ENCODE results near the gene JOSD1. TPM values are rescaled to one million over a fixed set of nuclear protein-coding genes. Genes with fewer than 3 reads are reported as not detected.

The JOSD1 gene
- polyA plus RNA-seq, 3 donors = 7.1 to 83.5 (median 7.2) TPM

- Histone ChIP-seq H3K4me2 (replicated peaks; ENCODE audit: extremely low read depth, low read length, poor library complexity, severe bottlenecking) (no peak overlapping the region), H3K27me3 (ENCODE audit: control insufficient read depth in 2 of 2, insufficient read depth in 2 of 2, low read length in 2 of 2) (no peaks in the 10 kb centered on the region), H3K9ac (ENCODE audit: insufficient read depth, low read length, poor library complexity, severe bottlenecking) (no peak overlapping the region), H3K36me3 (replicated peaks in 1 of 2; ENCODE audit: control insufficient read depth in 1 of 2, insufficient read depth in 2 of 2, low read length in 2 of 2) (no peaks in the 10 kb centered on the region), H3K9me3 (replicated peaks in 1 of 2; ENCODE audit: control insufficient read depth in 1 of 2, insufficient read depth in 1 of 2, low read length in 2 of 2) (no peaks in the 10 kb centered on the region), H3K4me1 (ENCODE audit: control insufficient read depth in 1 of 2, insufficient read depth in 2 of 2, low read length in 2 of 2) (no peaks in the 10 kb centered on the region), H3K4me3 (replicated peaks in 1 of 3; ENCODE audit: low read depth in 2 of 3, low read length in 3 of 3) (no peak overlapping the region), H3K79me2 (ENCODE audit: insufficient read depth, low read length) (no peaks in the 10 kb centered on the region), H4K20me1 (ENCODE audit: insufficient read depth, low read length) (no peaks in the 10 kb centered on the region), H3K27ac (ENCODE audit: low read depth in 1 of 2, low read length in 2 of 2) (no peak overlapping the region), H2AFZ (ENCODE audit: insufficient read depth, low read depth, low read length, poor library complexity, severe bottlenecking) (no peak overlapping the region)
- H3K4me1 Mint-ChIP-seq = no peaks in the 10 kb centered on the region
- H3K27ac Mint-ChIP-seq = no peak overlapping the region
- no peak overlapping the region for H3K4me3 Mint-ChIP-seq
- no peaks in the 10 kb centered on the region for H3K9me3 Mint-ChIP-seq
- TF ChIP-seq, protein P1, sequence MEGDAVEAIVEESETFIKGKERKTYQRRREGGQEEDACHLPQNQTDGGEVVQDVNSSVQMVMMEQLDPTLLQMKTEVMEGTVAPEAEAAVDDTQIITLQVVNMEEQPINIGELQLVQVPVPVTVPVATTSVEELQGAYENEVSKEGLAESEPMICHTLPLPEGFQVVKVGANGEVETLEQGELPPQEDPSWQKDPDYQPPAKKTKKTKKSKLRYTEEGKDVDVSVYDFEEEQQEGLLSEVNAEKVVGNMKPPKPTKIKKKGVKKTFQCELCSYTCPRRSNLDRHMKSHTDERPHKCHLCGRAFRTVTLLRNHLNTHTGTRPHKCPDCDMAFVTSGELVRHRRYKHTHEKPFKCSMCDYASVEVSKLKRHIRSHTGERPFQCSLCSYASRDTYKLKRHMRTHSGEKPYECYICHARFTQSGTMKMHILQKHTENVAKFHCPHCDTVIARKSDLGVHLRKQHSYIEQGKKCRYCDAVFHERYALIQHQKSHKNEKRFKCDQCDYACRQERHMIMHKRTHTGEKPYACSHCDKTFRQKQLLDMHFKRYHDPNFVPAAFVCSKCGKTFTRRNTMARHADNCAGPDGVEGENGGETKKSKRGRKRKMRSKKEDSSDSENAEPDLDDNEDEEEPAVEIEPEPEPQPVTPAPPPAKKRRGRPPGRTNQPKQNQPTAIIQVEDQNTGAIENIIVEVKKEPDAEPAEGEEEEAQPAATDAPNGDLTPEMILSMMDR (IDR thresholded peaks at IDR 0.05) = no peak
- WGBS (ENCODE audit: insufficient coverage) = 94% methylated on average over 2 of the region's 2 CpGs
- peaks cover 0 to 4% (median 2%) of the 10 kb centered on the region in 3 donors for H3K27me3 Mint-ChIP-seq (ENCODE audit: low read depth in 3 of 3)
- intact Hi-C loops (cut with micrococcal nuclease) = no loop called here
- no peak for DNase-seq
- no peaks in the 10 kb centered on the region for H3K36me3 Mint-ChIP-seq
Observed at GRCh38 chr22:38638216-38638615, 62.5 kb downstream of the JOSD1 start.

Small RNAs within 50 kb of the gene (small RNA-seq; reads per million reads assigned to genes)
- gene AL021707.8 (ENCODE audit: insufficient read length, low read depth) = not detected

Other genes with a start within 250 kb of the JOSD1 start
- not detected for gene KCNJ4, start 245.7 kb downstream of the JOSD1 start, polyA plus RNA-seq
- gene KDELR3, start 232.8 kb downstream of the JOSD1 start, polyA plus RNA-seq = not detected
- 100 to 1,000 TPM in 1 of 3 donors, 10 to 100 TPM in 2; 31.4 to 434 (median 36.3) TPM for gene DDX17, start 194.6 kb downstream of the JOSD1 start, polyA plus RNA-seq
- gene DMC1, start 130.8 kb downstream of the JOSD1 start, polyA plus RNA-seq = not detected
- gene FAM227A, start 44.6 kb downstream of the JOSD1 start, polyA plus RNA-seq = not detected
- gene CBY1, start 44.3 kb downstream of the JOSD1 start, polyA plus RNA-seq = 1 to 10 TPM; 1.1 to 4.1 (median 1.7) TPM
- gene TOMM22, start 19.0 kb downstream of the JOSD1 start, polyA plus RNA-seq = 10 to 100 TPM; 31.9 to 71.4 (median 58.0) TPM
- 10 to 100 TPM in 2 of 3 donors, 1 to 10 TPM in 1; 6.7 to 41.4 (median 12.7) TPM for gene GTPBP1, start 5.0 kb upstream of the JOSD1 start, polyA plus RNA-seq
- 100 to 1,000 TPM in 1 of 3 donors, 10 to 100 TPM in 2; 95.8 to 159 (median 97.8) TPM for gene SUN2, start 55.1 kb upstream of the JOSD1 start, polyA plus RNA-seq
- 1 to 10 TPM; 8.9 to 9.3 (median 9.0) TPM for gene DNAL4, start 93.2 kb upstream of the JOSD1 start, polyA plus RNA-seq
- under 1 TPM in 1 of 3 donors, not detected in 2; 0.04 TPM for gene NPTXR, start 143.1 kb upstream of the JOSD1 start, polyA plus RNA-seq
- gene CBX6, start 171.3 kb upstream of the JOSD1 start, polyA plus RNA-seq = 10 to 100 TPM in 1 of 3 donors, 1 to 10 TPM in 2; 2.1 to 26.7 (median 5.0) TPM